ENCODE measurements around the gene WAS. TPM values are rescaled to one million over a fixed set of nuclear protein-coding genes. Genes with fewer than 3 reads are reported as not detected.

WAS gene
- total RNA-seq, 1 experiment from 2014 or later: 0.24 TPM

GRCh38 chrX:48703228-48703627 lies 19.6 kb downstream of the WAS start:
- H2BK12ac ChIP-seq (ENCODE audit: insufficient read length, low read depth, low read length): no peak overlapping the region
- peaks cover 9 to 14% of the 10 kb centered on the region in 2 experiments for H3K4me1 Mint-ChIP-seq
- H2BK20ac ChIP-seq (ENCODE audit: low read depth, low read length, poor library complexity, severe bottlenecking): no peak overlapping the region
- no peak overlapping the region for H3K23ac ChIP-seq (ENCODE audit: insufficient read length, low read depth, low read length)
- no peak overlapping the region for H3K27ac ChIP-seq (ENCODE audit: insufficient read length, low read depth, low read length)
- H3K4ac ChIP-seq (ENCODE audit: low read depth, low read length): no peak overlapping the region
- no CpG with 5 or more reads among the region's 7 CpGs for WGBS (ENCODE audit: extremely low coverage, insufficient read length, low lambda C conversion rate)
- H3K14ac ChIP-seq (ENCODE audit: insufficient read depth, low read length): no peak overlapping the region
- no peak overlapping the region for H2AK5ac ChIP-seq (ENCODE audit: insufficient read length, low read length)
- H3K4me1 ChIP-seq (ENCODE audit: insufficient read depth, low read length): no peaks in the 10 kb centered on the region
- no peaks in the 10 kb centered on the region for H3K27me3 Mint-ChIP-seq (ENCODE audit: low read depth)
- no peak overlapping the region for H3K9ac ChIP-seq (ENCODE audit: extremely low read depth, insufficient read length, low read length)
- H3K56ac ChIP-seq (ENCODE audit: insufficient read length, low read depth, low read length): no peak overlapping the region
- no peak for TF ChIP-seq CTCF (conservative IDR thresholded peaks at IDR 0.05)
- no peaks in the 10 kb centered on the region for H3K27me3 ChIP-seq (ENCODE audit: insufficient read depth, low read length)
- no peak overlapping the region for H3T11ph ChIP-seq (ENCODE audit: low read length)
- H3K9me3 Mint-ChIP-seq: peaks cover 80 to 85% of the 10 kb centered on the region in 2 experiments
- no peak overlapping the region for H4K91ac ChIP-seq (ENCODE audit: insufficient read length, low read depth, low read length)
- DNase-seq: no peak
- H2BK120ac ChIP-seq (ENCODE audit: low read depth, low read length, poor library complexity, severe bottlenecking): no peak overlapping the region
- H4K5ac ChIP-seq (ENCODE audit: insufficient read length, low read depth, low read length): no peak overlapping the region
- H2BK5ac ChIP-seq (ENCODE audit: insufficient read length, low read length): no peak overlapping the region
- H3K23me2 ChIP-seq (ENCODE audit: insufficient read length, low read depth, low read length, poor library complexity, severe bottlenecking): no peaks in the 10 kb centered on the region
- H3K9me3 ChIP-seq (ENCODE audit: control insufficient read depth, low read depth, low read length): peaks cover 50% of the 10 kb centered on the region
- H3K4me2 ChIP-seq (ENCODE audit: insufficient read depth, insufficient read length, low read length): no peak overlapping the region
- no peak overlapping the region; a peak in 1 of 5 replicates for H3K4me3 Mint-ChIP-seq
- H2BK15ac ChIP-seq (ENCODE audit: low read depth, low read length): no peak overlapping the region
- peaks cover 41 to 76% (median 76%) of the 10 kb centered on the region in 3 experiments; a peak in 6 of 7 replicates for H3K36me3 Mint-ChIP-seq (ENCODE audit: insufficient read depth in 1 of 3, low read depth in 3 of 3)
- no peaks in the 10 kb centered on the region for H3K79me1 ChIP-seq (ENCODE audit: insufficient read depth, low read depth, low read length, poor library complexity, severe bottlenecking)
- no peak overlapping the region for H3K27ac Mint-ChIP-seq
- H2AFZ ChIP-seq (ENCODE audit: low read length): no peak overlapping the region
- H3K18ac ChIP-seq (ENCODE audit: insufficient read length, low read depth, low read length): no peak overlapping the region
- H3K79me2 ChIP-seq (ENCODE audit: insufficient read depth, low read length): no peaks in the 10 kb centered on the region
- no peaks in the 10 kb centered on the region for H4K20me1 ChIP-seq (ENCODE audit: control insufficient read depth, insufficient read depth, insufficient read length)
- H4K8ac ChIP-seq (replicated peaks; ENCODE audit: insufficient read length, low read depth, low read length): no peak overlapping the region
